Vagina (tissue), 2 donors: Measurements from ENCODE around the gene SERPINA7. TPM values are rescaled to one million over a fixed set of nuclear protein-coding genes. Genes with fewer than 3 reads are reported as not detected.

ENCODE experiments used
- DNase-seq, 2 donors: peaks; one replicate each; pipeline ENCODE4 v3.0.0-alpha.2; 2017; ENCODE audit errors: extremely low spot score in 2 of 2
- H3K27ac ChIP-seq: fragments of 200-600 bp; sonication (generic); one replicate; pipeline ENCODE4 v1.5.1; 2019
- H3K27me3 ChIP-seq: fragments of 200-600 bp; sonication (generic); one replicate; pipeline ENCODE4 v1.5.1; 2019
- H3K36me3 ChIP-seq, 2 donors: fragments of 200-600 bp; sonication (generic); one replicate each; pipeline ENCODE4 v1.5.1; 2017 to 2019
- H3K4me1 ChIP-seq: fragments of 200-600 bp; sonication (generic); one replicate; pipeline ENCODE4 v1.5.1; 2019
- H3K4me3 ChIP-seq, 2 donors: fragments of 200-600 bp; sonication (generic); 1 replicate in 1 of 2; 2 replicates in 1 of 2; pipeline ENCODE4 v1.5.1; 2016 to 2019
- H3K9me3 ChIP-seq: fragments of 200-600 bp; sonication (generic); one replicate; pipeline ENCODE4 v1.5.1; 2019
- POLR2A ChIP-seq, 2 donors: fragments of 450-650 bp; IDR thresholded peaks; one replicate each; pipeline ENCODE4 v1.6.1; 2017; ENCODE audit warnings: antibody characterized with exemption in 2 of 2, mild to moderate bottlenecking in 2 of 2, moderate library complexity in 2 of 2
- POLR2AphosphoS5 ChIP-seq, 2 donors: sonication (generic); formaldehyde crosslinking; IDR thresholded peaks; one replicate each; pipeline ENCODE4 v1.9.0; 2017; ENCODE audit warnings: antibody characterized with exemption in 2 of 2, mild to moderate bottlenecking in 2 of 2, low read depth in 1 of 2; ENCODE audit not compliant: insufficient read depth in 1 of 2
- intact Hi-C: fragments of 100-400 bp; cut with DNase I; formaldehyde crosslinking; loops from one replicate; pipeline ENCODE4 v1.15.1; 2023
- total RNA-seq: library from RNA; depleted of rRNA; stranded (reverse); fragments of >200 nt; gene quantifications from one replicate; pipeline ENCODE4 v1.2.3, GENCODE V29; 2016
- TF ChIP-seq, protein P1 (sequence below), 3 experiments: fragments of 450-650 bp in 2 of 3; fragments of 200-600 bp in 1 of 3; sonication (generic) in 1 of 3; IDR thresholded peaks; one replicate each; pipeline ENCODE4 v1.5.1; 2017 to 2019; ENCODE audit warnings: antibody characterized with exemption in 3 of 3, mild to moderate bottlenecking in 2 of 3, moderate library complexity in 2 of 3

The SERPINA7 gene
- total RNA-seq, 1 donor from 2014 or later: not detected

DNA sequence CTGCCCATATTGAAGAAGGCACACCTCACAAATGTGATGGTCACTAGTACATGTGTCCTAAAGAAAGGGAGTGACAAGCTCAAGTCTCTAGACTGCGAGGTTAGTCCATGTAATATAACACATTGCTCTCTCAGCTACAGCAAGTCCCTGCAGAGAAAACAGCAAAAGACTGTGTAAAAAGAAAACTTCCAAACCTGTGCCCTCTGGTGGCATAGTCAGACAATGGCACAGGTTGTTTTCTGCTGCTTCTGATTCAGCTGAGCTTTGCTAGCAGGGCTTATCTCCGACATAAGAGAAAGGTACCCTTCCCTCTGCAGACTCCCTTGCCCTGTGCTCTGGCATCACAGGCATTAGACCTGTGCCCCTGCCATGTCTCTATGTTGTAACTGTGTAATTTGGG lies 1.4 kb upstream of the SERPINA7 start:
- H3K27ac ChIP-seq: no peak overlapping the region
- no peak for DNase-seq
- intact Hi-C loops: no loop called here
- no peaks in the 10 kb centered on the region for H3K4me1 ChIP-seq
- no peaks in the 10 kb centered on the region for H3K36me3 ChIP-seq
- no peaks in the 10 kb centered on the region for H3K9me3 ChIP-seq
- TF ChIP-seq, protein P1, sequence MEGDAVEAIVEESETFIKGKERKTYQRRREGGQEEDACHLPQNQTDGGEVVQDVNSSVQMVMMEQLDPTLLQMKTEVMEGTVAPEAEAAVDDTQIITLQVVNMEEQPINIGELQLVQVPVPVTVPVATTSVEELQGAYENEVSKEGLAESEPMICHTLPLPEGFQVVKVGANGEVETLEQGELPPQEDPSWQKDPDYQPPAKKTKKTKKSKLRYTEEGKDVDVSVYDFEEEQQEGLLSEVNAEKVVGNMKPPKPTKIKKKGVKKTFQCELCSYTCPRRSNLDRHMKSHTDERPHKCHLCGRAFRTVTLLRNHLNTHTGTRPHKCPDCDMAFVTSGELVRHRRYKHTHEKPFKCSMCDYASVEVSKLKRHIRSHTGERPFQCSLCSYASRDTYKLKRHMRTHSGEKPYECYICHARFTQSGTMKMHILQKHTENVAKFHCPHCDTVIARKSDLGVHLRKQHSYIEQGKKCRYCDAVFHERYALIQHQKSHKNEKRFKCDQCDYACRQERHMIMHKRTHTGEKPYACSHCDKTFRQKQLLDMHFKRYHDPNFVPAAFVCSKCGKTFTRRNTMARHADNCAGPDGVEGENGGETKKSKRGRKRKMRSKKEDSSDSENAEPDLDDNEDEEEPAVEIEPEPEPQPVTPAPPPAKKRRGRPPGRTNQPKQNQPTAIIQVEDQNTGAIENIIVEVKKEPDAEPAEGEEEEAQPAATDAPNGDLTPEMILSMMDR (IDR thresholded peaks at IDR 0.05): no peak
- TF ChIP-seq POLR2AphosphoS5 (IDR thresholded peaks at IDR 0.05; ENCODE audit: insufficient read depth in 1 of 2, low read depth in 1 of 2) (no peak), POLR2A (IDR thresholded peaks at IDR 0.05) (no peak)
- H3K4me3 ChIP-seq: no peak overlapping the region
- H3K27me3 ChIP-seq: no peaks in the 10 kb centered on the region

DNA sequence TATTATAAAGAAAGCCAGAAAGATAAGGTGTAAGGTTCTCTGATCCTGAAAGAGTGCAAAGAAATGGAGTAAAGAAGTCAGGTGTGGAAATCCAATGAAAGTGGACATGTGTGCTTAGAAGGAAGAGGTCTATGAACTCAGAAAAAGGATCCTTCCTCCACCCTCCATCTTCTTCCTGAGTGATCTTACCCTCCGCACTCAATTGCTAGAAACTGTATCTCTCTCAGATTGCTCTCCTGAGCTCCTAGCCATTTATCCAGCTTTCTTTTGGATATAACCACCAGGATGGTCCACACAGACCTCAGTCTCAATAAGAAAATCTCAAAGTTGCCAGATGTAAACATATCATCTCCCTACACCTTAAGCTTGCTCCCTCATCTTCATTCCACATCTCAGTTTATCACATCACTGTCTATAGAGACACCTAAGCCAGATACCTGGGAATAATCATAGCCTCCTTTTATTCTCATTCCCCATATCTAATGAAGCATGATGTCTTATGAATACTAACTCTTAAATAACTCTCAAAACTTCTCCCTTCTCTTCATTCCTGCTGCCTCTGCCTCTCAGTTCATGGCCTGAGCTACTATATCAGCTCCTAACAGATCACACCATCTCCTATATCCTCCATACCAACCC lies 573 bp downstream of the SERPINA7 start:
- Histone ChIP-seq H3K36me3 (no peaks in the 10 kb centered on the region), H3K9me3 (no peaks in the 10 kb centered on the region), H3K4me1 (no peaks in the 10 kb centered on the region), H3K27me3 (no peaks in the 10 kb centered on the region), H3K4me3 (no peak overlapping the region), H3K27ac (no peak overlapping the region)
- DNase-seq: no peak
- TF ChIP-seq POLR2AphosphoS5 (IDR thresholded peaks at IDR 0.05; ENCODE audit: insufficient read depth in 1 of 2, low read depth in 1 of 2): no peak
- TF ChIP-seq, protein P1 (IDR thresholded peaks at IDR 0.05): no peak
- no peak for TF ChIP-seq POLR2A (IDR thresholded peaks at IDR 0.05)
- intact Hi-C loops: no loop called here

DNA sequence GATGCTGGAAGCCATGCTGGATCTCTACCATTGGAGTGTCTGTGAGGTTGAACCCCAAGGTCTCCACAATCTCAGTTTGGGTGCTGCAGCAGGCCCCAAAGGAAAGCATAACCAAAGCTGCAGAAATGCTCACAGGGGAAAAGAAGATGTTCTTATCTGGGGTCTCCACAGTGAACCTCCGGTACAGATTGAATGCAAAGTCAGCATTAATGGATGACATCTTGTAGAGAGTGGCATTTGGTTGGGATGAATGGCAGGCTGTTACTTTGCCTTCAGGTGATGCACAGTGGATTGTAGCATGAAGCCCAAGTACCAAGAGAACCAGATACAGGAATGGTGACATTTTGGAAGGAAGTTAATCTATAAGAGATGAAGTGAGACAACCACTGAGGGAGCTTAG lies 1.8 kb downstream of the SERPINA7 start:
- no peaks in the 10 kb centered on the region for H3K9me3 ChIP-seq
- no peak for TF ChIP-seq POLR2AphosphoS5 (IDR thresholded peaks at IDR 0.05; ENCODE audit: insufficient read depth in 1 of 2, low read depth in 1 of 2)
- TF ChIP-seq POLR2A (IDR thresholded peaks at IDR 0.05): no peak
- TF ChIP-seq, protein P1 (IDR thresholded peaks at IDR 0.05): no peak
- no peak for DNase-seq
- H3K27ac ChIP-seq: no peak overlapping the region
- no peak overlapping the region for H3K4me3 ChIP-seq
- no peaks in the 10 kb centered on the region for H3K27me3 ChIP-seq
- H3K36me3 ChIP-seq: no peaks in the 10 kb centered on the region
- H3K4me1 ChIP-seq: no peaks in the 10 kb centered on the region
- intact Hi-C loops: no loop called here

DNA sequence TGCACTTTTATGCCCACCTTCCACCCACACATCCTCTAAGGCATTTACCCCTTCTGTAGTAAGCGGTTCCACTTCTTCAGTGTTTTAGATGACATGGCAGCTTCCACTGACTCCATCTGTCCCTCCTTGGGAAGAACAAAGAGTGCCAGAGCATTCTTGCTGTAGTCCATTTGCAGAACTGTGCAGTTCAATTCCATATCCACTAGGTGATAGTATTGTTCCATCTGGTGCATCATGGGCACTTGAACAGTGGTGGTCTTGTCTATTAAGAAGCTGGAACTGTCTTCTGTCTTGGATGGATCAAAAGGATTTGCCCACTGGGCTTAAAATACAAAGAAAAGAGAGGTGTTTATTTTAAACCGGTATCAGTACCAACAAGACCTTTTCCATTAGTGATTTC lies 3.5 kb downstream of the SERPINA7 start:
- Histone ChIP-seq H3K27ac (no peak overlapping the region), H3K36me3 (no peaks in the 10 kb centered on the region), H3K4me3 (no peak overlapping the region), H3K27me3 (no peaks in the 10 kb centered on the region), H3K9me3 (no peaks in the 10 kb centered on the region), H3K4me1 (no peaks in the 10 kb centered on the region)
- DNase-seq: no peak
- TF ChIP-seq POLR2AphosphoS5 (IDR thresholded peaks at IDR 0.05; ENCODE audit: insufficient read depth in 1 of 2, low read depth in 1 of 2): no peak
- no peak for TF ChIP-seq POLR2A (IDR thresholded peaks at IDR 0.05)
- TF ChIP-seq, protein P1 (IDR thresholded peaks at IDR 0.05): no peak
- intact Hi-C loops: no loop called here

DNA sequence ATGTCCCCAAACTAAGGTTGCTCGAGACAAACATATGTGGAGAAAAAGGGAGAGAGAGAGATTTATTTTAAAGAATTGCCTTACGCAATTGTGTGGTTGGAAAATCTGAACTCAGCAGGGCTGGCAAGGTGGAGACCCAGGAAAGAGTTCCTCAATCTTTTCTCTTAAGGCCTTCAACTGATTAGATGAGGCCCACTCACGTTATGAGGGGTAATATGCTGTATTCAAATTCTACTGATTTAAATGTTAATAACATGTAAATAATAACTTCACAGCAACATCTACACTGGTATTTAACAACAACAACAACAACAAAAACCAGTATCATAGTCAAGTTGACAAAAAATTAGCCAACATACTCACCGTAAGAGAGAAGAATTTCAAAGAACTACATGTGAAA lies 14.6 kb downstream of the SERPINA7 start:
- Histone ChIP-seq H3K36me3 (no peaks in the 10 kb centered on the region), H3K27ac (no peak overlapping the region), H3K9me3 (no peaks in the 10 kb centered on the region), H3K4me1 (no peaks in the 10 kb centered on the region), H3K4me3 (no peak overlapping the region), H3K27me3 (no peaks in the 10 kb centered on the region)
- TF ChIP-seq POLR2A (IDR thresholded peaks at IDR 0.05) (no peak), POLR2AphosphoS5 (IDR thresholded peaks at IDR 0.05; ENCODE audit: insufficient read depth in 1 of 2, low read depth in 1 of 2) (no peak)
- TF ChIP-seq, protein P1 (IDR thresholded peaks at IDR 0.05): no peak
- DNase-seq: no peak
- intact Hi-C loops: no loop called here
